SK-N-MC (cell line): Measurements from ENCODE around the gene FLNC.
A peak's percentile ranks its signal among the peaks of the same experiment; 100 is the strongest.

ENCODE experiments used
- DNase-seq: peaks from one replicate; pipeline ENCODE4 v3.0.0-alpha.2; 2011; ENCODE audit warnings: low read depth, low spot score
- H3K27ac ChIP-seq: fragments of 200-600 bp; sonication (generic); 2 replicates; pipeline ENCODE4 v1.5.1; 2016; ENCODE audit warnings: mixed run types
- H3K36me3 ChIP-seq: fragments of 200-600 bp; sonication (generic); 2 replicates; pipeline ENCODE4 v1.6.1; 2017; ENCODE audit warnings: antibody characterized with exemption, low read length, mixed read lengths; ENCODE audit not compliant: insufficient read depth
- H3K4me3 ChIP-seq: fragments of 200-600 bp; sonication (generic); 2 replicates; pipeline ENCODE4 v1.5.1; 2016
- H3K9ac ChIP-seq: fragments of 200-600 bp; sonication (generic); 2 replicates; pipeline ENCODE4 v1.8.0; 2017; ENCODE audit warnings: mixed run types, mixed read lengths; ENCODE audit not compliant: insufficient read length
- H3K9me3 ChIP-seq: fragments of 200-600 bp; sonication (generic); 2 replicates; pipeline ENCODE4 v1.6.1; 2017; ENCODE audit warnings: low read depth, mild to moderate bottlenecking, antibody characterized with exemption, low read length, moderate library complexity, mixed read lengths
- EZH2 ChIP-seq: fragments of 200-600 bp; sonication (generic); IDR thresholded peaks from one replicate; pipeline ENCODE4 v1.6.1; 2017; ENCODE audit warnings: antibody characterized with exemption
- FOXP2 ChIP-seq: optimal IDR thresholded peaks from 2 replicates; pipeline ENCODE3; 2011; ENCODE audit warnings: mild to moderate bottlenecking, moderate library complexity; ENCODE audit not compliant: insufficient read depth; ENCODE audit errors: extremely low read length, control extremely low read depth
- POLR2AphosphoS5 ChIP-seq: IDR thresholded peaks from 2 replicates; pipeline ENCODE4 v1.6.1; 2012; ENCODE audit warnings: mild to moderate bottlenecking, low read depth, low read length, borderline replicate concordance

Gene FLNC, protein sequence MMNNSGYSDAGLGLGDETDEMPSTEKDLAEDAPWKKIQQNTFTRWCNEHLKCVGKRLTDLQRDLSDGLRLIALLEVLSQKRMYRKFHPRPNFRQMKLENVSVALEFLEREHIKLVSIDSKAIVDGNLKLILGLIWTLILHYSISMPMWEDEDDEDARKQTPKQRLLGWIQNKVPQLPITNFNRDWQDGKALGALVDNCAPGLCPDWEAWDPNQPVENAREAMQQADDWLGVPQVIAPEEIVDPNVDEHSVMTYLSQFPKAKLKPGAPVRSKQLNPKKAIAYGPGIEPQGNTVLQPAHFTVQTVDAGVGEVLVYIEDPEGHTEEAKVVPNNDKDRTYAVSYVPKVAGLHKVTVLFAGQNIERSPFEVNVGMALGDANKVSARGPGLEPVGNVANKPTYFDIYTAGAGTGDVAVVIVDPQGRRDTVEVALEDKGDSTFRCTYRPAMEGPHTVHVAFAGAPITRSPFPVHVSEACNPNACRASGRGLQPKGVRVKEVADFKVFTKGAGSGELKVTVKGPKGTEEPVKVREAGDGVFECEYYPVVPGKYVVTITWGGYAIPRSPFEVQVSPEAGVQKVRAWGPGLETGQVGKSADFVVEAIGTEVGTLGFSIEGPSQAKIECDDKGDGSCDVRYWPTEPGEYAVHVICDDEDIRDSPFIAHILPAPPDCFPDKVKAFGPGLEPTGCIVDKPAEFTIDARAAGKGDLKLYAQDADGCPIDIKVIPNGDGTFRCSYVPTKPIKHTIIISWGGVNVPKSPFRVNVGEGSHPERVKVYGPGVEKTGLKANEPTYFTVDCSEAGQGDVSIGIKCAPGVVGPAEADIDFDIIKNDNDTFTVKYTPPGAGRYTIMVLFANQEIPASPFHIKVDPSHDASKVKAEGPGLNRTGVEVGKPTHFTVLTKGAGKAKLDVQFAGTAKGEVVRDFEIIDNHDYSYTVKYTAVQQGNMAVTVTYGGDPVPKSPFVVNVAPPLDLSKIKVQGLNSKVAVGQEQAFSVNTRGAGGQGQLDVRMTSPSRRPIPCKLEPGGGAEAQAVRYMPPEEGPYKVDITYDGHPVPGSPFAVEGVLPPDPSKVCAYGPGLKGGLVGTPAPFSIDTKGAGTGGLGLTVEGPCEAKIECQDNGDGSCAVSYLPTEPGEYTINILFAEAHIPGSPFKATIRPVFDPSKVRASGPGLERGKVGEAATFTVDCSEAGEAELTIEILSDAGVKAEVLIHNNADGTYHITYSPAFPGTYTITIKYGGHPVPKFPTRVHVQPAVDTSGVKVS (N-terminal part only)

DNA sequence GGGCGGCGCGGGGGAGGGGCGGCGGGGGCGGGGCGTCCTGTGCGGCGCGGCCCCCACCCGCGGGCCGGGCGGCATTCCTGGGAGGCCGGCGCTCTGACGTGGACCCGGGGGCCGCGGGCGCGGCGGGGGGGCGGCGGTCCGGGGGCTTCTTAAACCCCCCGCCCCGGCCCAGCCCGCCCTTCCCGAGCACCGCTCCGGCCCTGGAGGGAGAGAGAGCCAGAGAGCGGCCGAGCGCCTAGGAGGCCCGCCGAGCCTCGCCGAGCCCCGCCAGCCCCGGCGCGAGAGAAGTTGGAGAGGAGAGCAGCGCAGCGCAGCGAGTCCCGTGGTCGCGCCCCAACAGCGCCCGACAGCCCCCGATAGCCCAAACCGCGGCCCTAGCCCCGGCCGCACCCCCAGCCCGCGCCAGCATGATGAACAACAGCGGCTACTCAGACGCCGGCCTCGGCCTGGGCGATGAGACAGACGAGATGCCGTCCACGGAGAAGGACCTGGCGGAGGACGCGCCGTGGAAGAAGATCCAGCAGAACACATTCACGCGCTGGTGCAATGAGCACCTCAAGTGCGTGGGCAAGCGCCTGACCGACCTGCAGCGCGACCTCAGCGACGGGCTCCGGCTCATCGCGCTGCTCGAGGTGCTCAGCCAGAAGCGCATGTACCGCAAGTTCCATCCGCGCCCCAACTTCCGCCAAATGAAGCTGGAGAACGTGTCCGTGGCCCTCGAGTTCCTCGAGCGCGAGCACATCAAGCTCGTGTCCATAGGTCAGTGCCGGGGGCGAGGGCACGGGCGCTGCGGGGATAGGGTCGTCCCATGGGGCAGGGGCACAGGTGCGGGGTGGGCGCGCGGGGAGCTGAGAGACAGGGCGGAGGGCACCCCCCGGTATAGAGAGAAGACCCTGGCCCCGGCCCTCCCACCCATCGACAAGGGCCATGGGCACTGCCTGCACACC lies at the start of gene FLNC:
Gene FLNC, plus strand, starts transcription at position 176 of the 947 bp plus-strand sequence. Its CDS starts 232 bp downstream, at position 408.
- no peak for DNase-seq
- peak within 1 kb of the TSS; percentile 92 for H3K4me3 ChIP-seq
- H3K27ac ChIP-seq: no peak within 1 kb of the TSS
- no peak for TF ChIP-seq FOXP2
- no peak for TF ChIP-seq EZH2
- no peak for TF ChIP-seq POLR2AphosphoS5
- peak within 1 kb of the TSS; percentile 79 for H3K9ac ChIP-seq
- H3K9me3 ChIP-seq: no peaks in the 10 kb centered on the region
- no peaks in the 10 kb centered on the region; the same call in 1 of the 2 replicates for H3K36me3 ChIP-seq

DNA sequence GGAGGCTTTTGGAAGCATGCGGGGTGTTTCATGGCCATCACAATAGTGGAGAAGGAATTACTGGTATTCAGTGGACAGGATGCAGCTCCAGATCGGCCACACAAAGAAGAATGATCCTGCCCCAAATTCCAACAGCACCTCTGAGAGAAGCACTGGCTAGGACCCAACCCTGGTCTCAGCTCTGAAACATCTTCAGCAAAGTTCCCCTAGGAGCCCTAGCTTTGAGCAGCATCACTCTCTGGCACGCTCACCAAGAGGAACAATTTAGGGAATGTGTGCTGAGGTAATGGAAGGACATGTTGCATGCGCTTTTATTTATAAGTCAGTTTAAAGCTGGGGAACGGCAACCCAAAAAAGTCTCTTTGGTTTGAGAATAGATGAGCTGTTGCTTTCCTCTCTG lies 49.1 kb upstream of the FLNC start:
- no peak overlapping the region for H3K4me3 ChIP-seq
- no peak overlapping the region for H3K9ac ChIP-seq
- H3K9me3 ChIP-seq: 0 out of 2 replicates have a peak, but pooled peaks cover 5% of the 10 kb centered on the region
- no peak for DNase-seq
- TF ChIP-seq EZH2 (no peak), FOXP2 (no peak), POLR2AphosphoS5 (no peak)
- H3K27ac ChIP-seq: no peak overlapping the region
- H3K36me3 ChIP-seq: no peaks in the 10 kb centered on the region

DNA sequence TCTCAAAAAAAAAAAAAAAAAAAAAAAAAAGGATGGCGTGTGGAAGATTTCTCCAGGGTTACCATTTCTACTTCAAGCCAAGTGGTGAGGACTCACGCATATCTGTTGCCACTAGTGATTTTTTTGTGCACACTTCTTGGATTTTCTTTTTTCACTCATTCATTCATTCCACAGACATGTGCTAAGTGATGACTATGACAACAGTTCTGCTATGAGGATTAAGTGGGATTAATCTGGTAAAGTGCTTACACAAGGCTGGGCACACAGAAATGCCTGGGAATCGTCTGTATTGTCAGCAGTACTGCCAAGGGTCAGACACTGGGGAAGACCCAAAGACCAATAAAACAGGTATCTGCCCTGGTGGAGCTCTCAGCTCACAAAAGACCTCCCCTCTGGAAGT lies 48.4 kb upstream of the FLNC start:
- Histone ChIP-seq H3K27ac (no peak overlapping the region), H3K9ac (no peak overlapping the region), H3K4me3 (no peak overlapping the region), H3K36me3 (no peaks in the 10 kb centered on the region), H3K9me3 (0 out of 2 replicates have a peak, but pooled peaks cover 5% of the 10 kb centered on the region)
- TF ChIP-seq EZH2: no peak
- TF ChIP-seq POLR2AphosphoS5: no peak
- TF ChIP-seq FOXP2: no peak
- no peak for DNase-seq

DNA sequence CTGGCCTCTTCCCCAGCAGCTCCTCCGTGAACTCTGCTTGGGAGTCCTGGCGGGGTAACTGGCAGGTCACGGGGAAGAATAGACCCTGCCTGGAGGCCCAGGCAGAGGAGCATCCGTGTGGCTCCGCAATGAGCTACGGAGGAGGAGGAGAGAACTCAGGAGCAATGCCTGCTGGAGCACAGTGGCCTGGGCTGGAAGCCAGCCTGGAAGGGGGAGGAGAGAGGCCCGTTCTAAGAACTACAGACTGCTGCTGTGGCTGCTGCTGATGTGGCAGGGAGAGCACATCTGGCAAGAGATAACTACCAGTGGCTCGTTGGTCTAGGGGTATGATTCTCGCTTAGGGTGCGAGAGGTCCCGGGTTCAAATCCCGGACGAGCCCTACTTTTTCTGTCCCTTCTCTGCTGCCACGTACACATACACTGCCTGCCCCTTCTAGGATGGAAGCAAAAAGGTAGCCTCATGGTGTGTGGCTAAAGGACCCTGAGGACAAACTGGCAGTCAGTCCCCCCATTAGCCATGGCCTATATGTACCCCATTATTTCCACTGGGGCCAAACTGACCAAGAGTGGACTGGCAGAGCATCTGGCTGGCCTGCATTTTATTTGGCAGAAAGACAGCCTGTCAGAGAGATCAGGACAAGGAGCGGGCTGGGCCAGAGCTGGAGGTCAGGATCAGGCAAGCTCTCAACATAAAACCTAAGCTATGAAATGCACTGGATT lies 46.9 kb upstream of the FLNC start:
- no peak overlapping the region for H3K9ac ChIP-seq
- H3K4me3 ChIP-seq: no peak overlapping the region
- H3K9me3 ChIP-seq: no peaks in the 10 kb centered on the region
- no peak overlapping the region for H3K27ac ChIP-seq
- no peaks in the 10 kb centered on the region for H3K36me3 ChIP-seq
- TF ChIP-seq FOXP2: no peak
- DNase-seq: peak; percentile 12

DNA sequence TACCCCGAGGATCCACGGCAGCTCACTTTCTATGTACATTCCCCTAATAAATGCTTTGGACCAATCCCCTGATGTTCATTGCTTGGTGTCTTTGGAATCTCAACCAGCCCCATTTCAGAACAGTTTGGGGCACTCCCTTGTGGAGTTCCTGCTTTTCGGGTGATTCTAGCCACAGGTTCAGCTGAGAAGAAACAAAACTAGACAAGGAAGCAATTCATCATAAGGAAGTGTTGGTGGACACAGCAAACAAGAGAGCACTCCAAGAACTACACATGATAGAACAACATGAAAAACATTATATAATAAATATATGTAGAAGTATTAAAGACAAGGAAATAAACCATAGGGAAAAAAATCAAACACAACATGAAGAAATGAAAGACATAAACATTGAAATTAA lies 44.5 kb upstream of the FLNC start:
- H3K36me3 ChIP-seq: no peaks in the 10 kb centered on the region
- no peak overlapping the region for H3K9ac ChIP-seq
- TF ChIP-seq FOXP2 (no peak), POLR2AphosphoS5 (no peak), EZH2 (no peak)
- no peaks in the 10 kb centered on the region for H3K9me3 ChIP-seq
- DNase-seq: no peak
- no peak overlapping the region for H3K4me3 ChIP-seq
- no peak overlapping the region for H3K27ac ChIP-seq

DNA sequence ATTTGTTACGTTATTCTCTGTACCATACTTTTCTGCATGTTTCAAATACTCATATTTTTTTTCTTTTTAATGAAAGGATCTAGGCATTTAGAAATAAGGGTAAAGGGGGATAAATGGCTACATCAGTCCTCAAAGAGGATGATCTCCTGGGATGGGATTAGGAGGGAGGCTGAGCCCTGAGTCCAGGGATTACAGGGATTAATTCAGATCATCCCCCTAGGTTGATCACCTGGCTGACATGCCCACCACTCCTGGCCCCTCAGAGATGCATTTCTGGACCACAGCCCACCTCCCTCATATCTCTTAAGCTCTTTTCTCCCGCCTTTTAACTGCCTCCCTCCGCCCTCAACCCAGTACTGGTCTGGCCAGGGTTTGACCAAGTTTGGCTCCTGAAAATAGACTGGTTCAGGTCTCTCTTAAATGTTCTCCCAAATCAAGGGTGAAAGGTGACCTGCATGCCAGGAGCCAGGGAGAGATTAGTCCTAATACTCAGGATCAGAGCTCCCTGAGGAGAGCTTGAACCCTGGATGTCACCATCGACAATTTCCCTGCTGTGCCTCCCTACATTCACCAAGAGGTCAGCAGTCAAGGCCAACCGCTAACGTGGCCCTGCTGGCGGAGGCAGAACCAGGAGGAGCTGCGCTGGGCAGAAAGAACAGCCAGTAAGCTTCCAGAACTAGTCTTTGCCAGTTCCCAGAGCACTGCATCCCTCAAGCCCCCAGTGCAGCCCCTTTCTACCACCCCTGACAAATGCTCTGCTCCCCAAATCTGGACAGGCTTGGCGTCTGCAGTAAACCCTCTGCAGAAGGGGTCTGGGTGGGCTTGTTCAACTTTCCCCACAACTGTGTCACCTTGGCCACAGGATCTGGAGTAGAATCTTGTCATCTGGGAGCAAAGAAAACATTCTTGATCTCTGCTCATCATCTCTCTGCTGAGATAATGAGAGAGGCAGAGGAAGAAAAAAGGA lies 41.5 kb upstream of the FLNC start:
- Histone ChIP-seq H3K9me3 (no peaks in the 10 kb centered on the region), H3K36me3 (no peaks in the 10 kb centered on the region), H3K4me3 (no peak overlapping the region), H3K27ac (no peak overlapping the region), H3K9ac (no peak overlapping the region)
- DNase-seq: no peak
- no peak for TF ChIP-seq EZH2
- TF ChIP-seq POLR2AphosphoS5: no peak
- TF ChIP-seq FOXP2: no peak
